K562 (cell line): ENCODE results near the gene GPR152. TPM values are rescaled to one million over a fixed set of nuclear protein-coding genes. Genes with fewer than 3 reads are reported as not detected.

Source experiments
- CCNT2 ChIP-seq: IDR thresholded peaks from 2 replicates; pipeline ENCODE4 v1.6.1; 2011; ENCODE audit warnings: borderline replicate concordance, low read depth, mild to moderate bottlenecking, moderate library complexity, mixed read lengths, low read length; ENCODE audit not compliant: insufficient read length; ENCODE audit errors: extremely low read depth
- CTCF ChIP-seq, 3 experiments: IDR thresholded peaks in 2 of 3; conservative IDR thresholded peaks in 1 of 3; 2 replicates each; pipeline ENCODE4 v1.5.1; 2011 to 2012; ENCODE audit warnings: low read length in 3 of 3, mild to moderate bottlenecking in 3 of 3, control low read depth in 2 of 3, improper control_type of control experiment in 1 of 3, inconsistent platforms in 1 of 3, low read depth in 1 of 3, mixed read lengths in 1 of 3, moderate library complexity in 1 of 3; ENCODE audit not compliant: insufficient read depth in 2 of 3
- DMBX1 ChIP-seq: fragments of 250-450 bp; sonication (Bioruptor Pico); IDR thresholded peaks from 2 replicates; pipeline ENCODE4 v1.8.0; 2022; ENCODE audit warnings: inconsistent platforms, mild to moderate bottlenecking, moderate library complexity, borderline replicate concordance
- HINFP ChIP-seq: fragments of 450-650 bp; conservative IDR thresholded peaks from 2 replicates; pipeline ENCODE4 v1.6.1; 2016; ENCODE audit warnings: missing genetic modification characterization, low read depth, mild to moderate bottlenecking, control low read depth, missing compliant biosample characterization
- MYBL2 ChIP-seq, 2 experiments: fragments of 450-650 bp in 1 of 2; sonication (generic) in 1 of 2; formaldehyde crosslinking in 1 of 2; IDR thresholded peaks; 2 replicates each; pipeline versions ENCODE4 v1.6.1 to v1.8.1; 2017 to 2022; ENCODE audit warnings: borderline replicate concordance in 1 of 2, inconsistent platforms in 1 of 2, low read depth in 1 of 2, mild to moderate bottlenecking in 1 of 2, missing genetic modification reagents in 1 of 2, moderate library complexity in 1 of 2
- NCOA2 ChIP-seq, 2 experiments: fragments of 450-650 bp; IDR thresholded peaks; 2 replicates each; pipeline ENCODE4 v1.6.1; 2018; ENCODE audit warnings: mild to moderate bottlenecking in 2 of 2, moderate library complexity in 1 of 2; ENCODE audit not compliant: partially characterized antibody in 2 of 2
- NFE2 ChIP-seq: IDR thresholded peaks from 2 replicates; pipeline ENCODE4 v1.6.1; 2014; ENCODE audit warnings: antibody characterized with exemption, low read depth
- NFIC ChIP-seq: fragments of 450-650 bp; IDR thresholded peaks from 2 replicates; pipeline ENCODE4 v1.6.1; 2017; ENCODE audit warnings: mild to moderate bottlenecking, inconsistent platforms
- RFX7 ChIP-seq: fragments of 250-450 bp; sonication (Bioruptor Pico); IDR thresholded peaks from 2 replicates; pipeline ENCODE4 v1.5.1; 2021; ENCODE audit warnings: mild to moderate bottlenecking
- SMAD1 ChIP-seq: fragments of 150-350 bp; IDR thresholded peaks from 2 replicates; pipeline ENCODE4 v1.6.1; 2014; ENCODE audit warnings: low read length, low read depth; ENCODE audit not compliant: partially characterized antibody
- SMARCC2 ChIP-seq: fragments of 450-650 bp; IDR thresholded peaks from 2 replicates; pipeline ENCODE4 v1.6.1; 2017; ENCODE audit warnings: antibody characterized with exemption, moderate library complexity, mild to moderate bottlenecking, low read depth
- STAT5A ChIP-seq: IDR thresholded peaks from 2 replicates; pipeline ENCODE4 v1.6.1; 2012; ENCODE audit warnings: low read length, inconsistent platforms, borderline replicate concordance
- ZBTB11 ChIP-seq, 3 experiments: fragments of 200-800 bp in 1 of 3; fragments of 250-450 bp in 1 of 3; fragments of 450-650 bp in 1 of 3; sonication (Bioruptor Pico) in 1 of 3; sonication (Bioruptor generic) in 1 of 3; formaldehyde crosslinking in 1 of 3; IDR thresholded peaks; 2 replicates each; pipeline versions ENCODE4 v1.6.1 to v1.8.0; 2016 to 2022; ENCODE audit warnings: mild to moderate bottlenecking in 2 of 3, missing genetic modification characterization in 2 of 3, missing compliant biosample characterization in 1 of 3, moderate library complexity in 1 of 3
- ZBTB26 ChIP-seq: fragments of 450-650 bp; formaldehyde crosslinking; IDR thresholded peaks from 2 replicates; pipeline ENCODE4 v1.4.0; 2022; ENCODE audit warnings: missing genetic modification characterization
- ZC3H4 ChIP-seq: sonication (generic); formaldehyde crosslinking; IDR thresholded peaks from 2 replicates; pipeline ENCODE4 v1.9.0; 2021; ENCODE audit warnings: missing genetic modification reagents, borderline replicate concordance
- ZNF24 ChIP-seq: fragments of 450-650 bp; IDR thresholded peaks from 2 replicates; pipeline ENCODE4 v1.6.1; 2016
- ZNF444 ChIP-seq: fragments of 250-450 bp; sonication (Bioruptor Pico); IDR thresholded peaks from 2 replicates; pipeline ENCODE4 v1.4.0; 2020; ENCODE audit warnings: mild to moderate bottlenecking, moderate library complexity
- polyA plus RNA-seq, 8 experiments: library from polyadenylated mRNA; depleted of rRNA in 4 of 8; stranded (reverse) in 5 of 8; unstranded in 3 of 8; fragments of >200 nt; fragmentation: Nextera tagmentation in 2 of 8; fragmentation: Illumina TruSeq in 1 of 8; extraction: Ambion mirVana in 2 of 8; extraction: Trizol in 1 of 8; gene quantifications; 2 replicates each; pipeline versions ENCODE4 v1.2.1 to v1.2.3, GENCODE V29; 2011 to 2014; ENCODE audit warnings: inconsistent platforms in 1 of 8, missing spikeins in 1 of 8
- total RNA-seq, 7 experiments: library from RNA; depleted of rRNA in 6 of 7; stranded (reverse); fragments of >200 nt in 6 of 7; fragmentation: Illumina TruSeq in 2 of 7; extraction: Trizol in 2 of 7; gene quantifications; 2 replicates each; pipeline versions ENCODE4 v1.2.1 to v1.2.3, GENCODE V29; 2011 to 2021; ENCODE audit warnings: low replicate concordance in 1 of 7

The GPR152 gene
- total and polyA plus RNA-seq, 9 of the 15 experiments (the other 6 are each of a cell fraction or from before 2014, with no cell fraction given) = not detected

GRCh38 chr11:67482827-67483798 lies 30.6 kb upstream of the GPR152 start, which contains the start of gene AIP (continued):
- TF ChIP-seq CTCF (IDR thresholded peaks at IDR 0.05 in 2 of 3, conservative IDR thresholded peaks at IDR 0.05 in 1 of 3; ENCODE audit: insufficient read depth in 2 of 3, low read depth in 1 of 3, low read length in 3 of 3) = 0 out of 6 replicates have a peak, but pooled peaks of 2 of the 3 experiments have one; percentile 7 to 12
- TF ChIP-seq CCNT2 = no peak
- no peak for TF ChIP-seq NFE2
- no peak for TF ChIP-seq MYBL2 (IDR thresholded peaks at IDR 0.05; ENCODE audit: low read depth)
- no peak for TF ChIP-seq MYBL2 (CRISPR knock-in tag; IDR thresholded peaks at IDR 0.05; ENCODE audit: borderline replicate concordance)
- no peak for TF ChIP-seq ZBTB26 (CRISPR knock-in tag)
- no peak for TF ChIP-seq DMBX1 (CRISPR knock-in tag)
- no peak for TF ChIP-seq HINFP (tag)
- TF ChIP-seq STAT5A = no peak
- no peak for TF ChIP-seq ZC3H4
- TF ChIP-seq ZNF24 = no peak
- TF ChIP-seq NFIC = no peak
- TF ChIP-seq ZNF444 (CRISPR knock-in tag) = no peak
- TF ChIP-seq SMAD1 = no peak
- no peak for TF ChIP-seq NCOA2 (IDR thresholded peaks at IDR 0.05; ENCODE audit: partially characterized antibody in 2 of 2)
- peak in 1 of 3 experiments; percentile 64; a peak in 1 of 6 replicates for TF ChIP-seq ZBTB11 (CRISPR knock-in tag; IDR thresholded peaks at IDR 0.05)
- no peak for TF ChIP-seq RFX7 (CRISPR knock-in tag)
- TF ChIP-seq SMARCC2 = no peak
